NCI-H1048 (cell line): ENCODE results near the gene EDEM2.
A peak's percentile ranks its signal among the peaks of the same experiment; 100 is the strongest.
"Not testable (repeated sequence)": the region's sequence is repeated elsewhere in the genome, so short reads cannot be mapped to it uniquely, and the experiment has no call there.

Experiments used
- DNase-seq: peaks from one replicate; lab custom pipeline; 2025; lab: John Stamatoyannopoulos, UW

Gene EDEM2

GRCh38 chr20:35125753-35126152 lies 21.4 kb downstream of the EDEM2 start:
- DNase-seq = no peak

GRCh38 chr20:35122756-35123405 lies 24.3 kb downstream of the EDEM2 start:
- DNase-seq = no peak

DNA sequence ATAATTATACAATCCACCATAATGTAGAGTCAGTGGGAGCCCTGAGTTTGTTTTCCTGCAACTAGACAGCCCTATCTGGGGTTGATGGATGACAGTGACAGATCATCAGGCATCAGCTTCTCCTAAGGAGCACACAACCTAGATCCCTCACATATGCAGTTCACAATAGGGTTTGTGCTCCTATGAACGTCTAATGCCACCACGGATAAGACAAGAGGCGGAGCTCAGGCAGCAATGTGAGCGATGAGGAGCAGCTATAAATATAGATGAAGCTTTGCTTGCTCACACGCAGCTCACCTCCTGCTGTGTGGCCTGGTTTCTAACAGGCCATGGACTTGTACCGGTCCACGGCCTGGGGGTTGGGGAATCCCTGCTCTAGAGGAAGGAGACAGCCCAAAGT lies 25.9 kb downstream of the EDEM2 start:
- DNase-seq = no peak

- DNase-seq = no peak
These were observed 27.0 kb downstream of the EDEM2 start for GRCh38 chr20:35120012-35120701.

DNA sequence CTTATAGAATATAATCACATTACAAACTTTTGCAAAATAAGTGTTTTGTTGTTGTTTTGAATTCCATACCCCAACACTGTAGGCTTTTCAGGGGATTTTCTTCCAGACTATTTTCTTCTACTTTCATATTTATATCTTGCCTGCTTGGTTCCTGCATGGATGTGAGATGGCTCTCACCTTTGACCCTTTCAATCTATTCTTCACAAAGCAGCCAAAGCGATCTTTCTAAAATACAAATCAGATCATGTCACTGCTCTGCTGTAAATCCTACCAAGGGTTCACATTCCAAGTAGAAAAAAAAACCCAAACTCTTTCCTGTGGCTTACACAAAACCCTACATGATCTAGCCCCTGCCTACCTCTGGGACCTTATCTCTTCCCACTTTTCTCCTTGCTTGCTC lies 29.5 kb downstream of the EDEM2 start:
- no peak for DNase-seq

- DNase-seq = no peak
These were observed 29.9 kb downstream of the EDEM2 start for GRCh38 chr20:35117196-35117595.

GRCh38 chr20:35116258-35116657 lies 30.9 kb downstream of the EDEM2 start:
- no peak for DNase-seq

- DNase-seq = no peak
These were observed 31.5 kb downstream of the EDEM2 start for GRCh38 chr20:35115606-35116005.

DNA sequence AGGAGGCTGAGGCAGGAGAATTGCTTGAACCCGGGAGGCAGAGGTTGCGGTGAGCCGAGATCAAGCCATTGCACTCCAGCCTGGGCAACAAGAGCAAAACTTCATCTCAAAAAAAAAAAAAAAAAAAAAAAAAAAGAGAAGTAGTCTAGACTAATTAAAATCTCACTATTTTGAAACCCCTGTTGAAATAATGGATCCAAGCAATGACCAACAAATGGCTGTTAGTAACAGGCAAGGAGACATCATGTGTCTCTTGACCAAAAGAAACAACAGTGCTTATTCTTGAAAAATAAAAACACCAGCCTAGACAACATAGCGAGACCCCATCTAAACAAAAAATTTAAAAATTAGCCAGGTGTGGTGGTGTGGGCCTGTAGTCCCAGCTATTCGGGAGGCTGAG lies 34.9 kb downstream of the EDEM2 start:
- not testable (repeated sequence) for DNase-seq

DNA sequence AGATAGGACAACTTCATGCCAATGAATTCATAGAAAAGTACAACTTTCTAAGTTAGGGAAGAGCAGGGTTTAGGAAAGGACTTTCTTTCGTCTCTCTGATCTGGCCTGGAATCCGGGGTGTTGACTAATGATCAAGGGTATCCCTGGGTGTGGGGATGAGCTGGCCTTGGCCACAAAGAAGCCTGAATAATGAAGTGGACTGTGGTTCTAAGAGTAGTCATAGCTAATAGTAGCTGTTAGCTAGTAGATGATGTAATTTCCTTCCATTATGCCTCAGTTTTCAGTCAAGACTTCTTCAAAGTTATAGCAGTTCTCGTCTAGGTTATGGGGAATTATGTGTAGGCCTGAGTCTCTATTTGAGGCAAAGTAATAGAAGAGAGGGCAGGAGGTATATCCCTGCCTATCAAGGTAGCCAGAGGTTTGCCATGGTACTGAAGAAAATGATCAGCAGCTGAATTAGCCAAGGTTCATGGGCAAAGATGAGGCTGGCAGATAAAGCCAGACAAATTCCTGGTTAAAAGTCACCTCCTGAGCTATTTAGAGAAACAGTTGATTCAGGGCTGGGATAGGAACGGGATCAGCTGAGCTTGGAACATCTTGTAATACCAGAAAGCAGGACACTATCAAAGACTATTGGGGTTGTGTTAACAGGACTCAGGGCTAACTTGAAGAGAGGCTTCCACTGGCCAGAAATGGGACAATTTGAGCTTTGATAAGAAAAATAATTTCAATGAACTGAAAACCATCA lies 35.8 kb downstream of the EDEM2 start:
- DNase-seq = no peak

DNA sequence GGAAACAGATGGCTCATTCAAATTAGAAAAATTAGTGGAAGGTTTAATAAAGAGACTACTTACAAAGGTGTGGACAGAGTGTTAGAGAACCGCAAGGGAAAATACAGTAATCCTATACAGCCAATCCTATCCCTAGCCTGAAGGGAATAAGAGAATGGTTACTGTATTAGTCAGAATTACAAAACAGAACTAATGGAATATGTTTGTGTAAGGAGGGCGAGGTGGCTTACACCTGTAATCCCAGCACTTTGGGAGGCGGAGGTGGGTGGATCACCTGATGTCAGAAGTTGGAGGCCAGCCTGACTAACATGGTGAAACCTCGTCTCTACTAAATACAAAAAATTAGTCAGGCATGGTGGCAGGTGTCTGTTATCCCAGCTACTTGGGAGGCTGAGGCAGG lies 38.2 kb downstream of the EDEM2 start:
- DNase-seq = no peak

DNA sequence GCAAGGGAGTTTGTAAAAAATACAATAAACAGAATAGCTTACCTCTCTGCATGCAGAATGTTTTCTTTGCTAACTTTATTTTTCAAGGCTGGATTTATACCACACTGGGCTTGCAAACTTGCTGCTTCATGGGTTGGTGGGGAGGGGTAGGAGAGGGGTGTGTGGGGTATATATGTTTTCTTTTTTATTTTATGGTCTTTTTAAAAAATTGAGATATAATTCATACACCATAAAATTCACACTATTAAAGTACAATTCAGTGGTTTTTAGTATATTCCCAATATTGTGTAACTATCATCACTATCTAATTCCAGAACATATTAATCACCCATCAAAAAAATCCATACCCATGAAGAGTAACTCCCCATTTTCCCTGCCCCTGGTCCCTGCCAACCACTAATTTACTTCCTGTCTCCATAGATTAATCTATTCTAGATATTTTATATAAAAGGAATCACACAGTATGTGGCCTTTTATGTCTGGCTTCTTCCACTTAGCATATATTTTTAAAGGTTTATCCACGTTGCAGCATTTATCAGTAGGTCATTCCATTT lies 40.2 kb downstream of the EDEM2 start:
- DNase-seq = no peak

- DNase-seq = no peak
These were observed 42.3 kb downstream of the EDEM2 start for GRCh38 chr20:35104685-35105295.

GRCh38 chr20:35101620-35102019 lies 45.5 kb downstream of the EDEM2 start:
- DNase-seq = no peak

- DNase-seq = no peak
These were observed 53.8 kb downstream of the EDEM2 start for GRCh38 chr20:35093267-35093884.

DNA sequence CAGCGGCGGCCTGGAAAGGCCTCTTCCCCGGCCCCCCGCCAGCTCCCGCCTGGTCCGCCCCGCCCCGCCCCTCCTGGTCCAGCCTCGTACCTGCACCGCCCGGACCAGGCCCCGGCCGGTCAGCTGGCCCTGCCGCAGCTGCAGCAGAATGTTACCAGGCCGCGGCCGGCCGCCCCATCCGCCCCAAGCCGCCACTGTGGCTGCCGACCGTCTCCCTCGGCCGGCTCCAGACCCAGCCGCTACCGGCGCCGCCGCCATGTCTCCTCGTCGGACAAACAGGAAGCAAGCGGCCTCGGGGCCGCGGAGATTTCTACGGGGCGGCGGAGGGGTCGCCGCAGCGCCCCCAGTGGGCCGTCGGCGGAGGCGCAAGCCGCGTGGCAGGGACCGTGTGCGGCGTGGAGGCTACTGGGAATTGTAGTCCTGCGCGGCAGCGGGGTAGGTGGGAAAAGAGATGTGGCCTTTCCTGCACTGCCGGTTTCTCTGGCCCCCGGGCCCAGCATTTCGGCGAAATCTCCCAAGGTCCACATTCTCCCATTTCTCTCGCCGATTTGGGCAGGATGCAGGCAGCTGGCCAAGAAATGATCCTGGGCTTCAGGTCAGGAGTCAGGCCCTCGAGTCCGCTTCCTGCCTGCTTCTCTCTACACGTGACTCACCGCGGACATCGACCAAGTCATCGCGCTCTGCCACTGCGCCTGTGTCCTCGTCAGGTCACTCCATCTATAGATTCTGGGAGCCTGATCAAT lies 54.4 kb downstream of the EDEM2 start, which contains the start of gene TRPC4AP:
Gene TRPC4AP (minus strand): TSS at position 284 of the 743 bp plus-strand sequence. CDS start 26 bp downstream, at position 258.
- DNase-seq = peak; percentile 76

DNA sequence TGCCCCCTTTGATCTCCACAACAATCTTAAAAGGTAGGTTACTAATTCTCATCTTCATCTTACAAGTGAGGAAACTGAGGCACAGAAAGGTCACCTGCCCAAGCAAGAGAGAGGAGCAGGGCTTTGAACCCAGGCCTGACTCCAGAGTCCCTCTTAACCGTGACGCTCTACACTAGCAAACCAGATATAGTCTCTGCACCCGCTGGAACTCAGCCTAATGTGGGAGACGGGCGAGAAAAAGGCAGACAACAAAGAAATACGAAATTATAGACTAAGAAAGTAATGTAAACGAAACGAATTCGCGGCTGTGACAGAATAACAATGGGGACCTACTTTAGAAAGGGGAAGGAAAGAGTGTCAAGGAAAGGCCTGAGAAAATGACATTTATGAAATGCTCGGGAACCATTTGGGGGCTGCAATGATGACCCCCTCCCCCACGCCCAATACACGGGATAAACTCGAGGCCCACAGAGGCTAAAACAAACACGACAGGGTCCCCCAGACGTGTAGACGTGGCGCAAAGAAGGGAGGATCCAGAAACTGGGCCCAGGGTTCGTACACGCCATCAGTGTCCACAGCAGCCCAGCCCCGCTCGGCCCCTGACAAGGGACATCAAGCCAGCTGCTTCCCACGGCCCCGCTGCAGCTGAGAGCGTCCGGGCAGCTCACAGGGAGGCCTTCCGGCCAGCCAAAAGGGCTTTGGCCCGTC lies 55.2 kb downstream of the EDEM2 start:
- DNase-seq = no peak

- DNase-seq = no peak
These were observed 58.6 kb downstream of the EDEM2 start for GRCh38 chr20:35088231-35089145.

- no peak for DNase-seq
These were observed 59.3 kb downstream of the EDEM2 start for GRCh38 chr20:35087791-35088190.
